ENCODE data around the gene FNIP2.
"Not testable (repeated sequence)": the region's sequence is repeated elsewhere in the genome, so short reads cannot be mapped to it uniquely, and the experiment has no call there.

Gene FNIP2

GRCh38 chr4:158929939-158930638 lies 161.3 kb downstream of the FNIP2 start:
- no peak for DNase-seq

GRCh38 chr4:158930639-158930972 lies 161.8 kb downstream of the FNIP2 start:
- no peak for DNase-seq

- no peak for DNase-seq
These were observed 164.4 kb downstream of the FNIP2 start for GRCh38 chr4:158933236-158933635.

GRCh38 chr4:158934996-158935669 lies 166.3 kb downstream of the FNIP2 start:
- no peak for DNase-seq

GRCh38 chr4:158936238-158936637 lies 167.4 kb downstream of the FNIP2 start:
- DNase-seq = no peak

GRCh38 chr4:158938220-158939044 lies 169.6 kb downstream of the FNIP2 start:
- no peak for DNase-seq

- no peak for DNase-seq
These were observed 171.4 kb downstream of the FNIP2 start for GRCh38 chr4:158940271-158940670.

- DNase-seq = no peak
These were observed 172.5 kb downstream of the FNIP2 start for GRCh38 chr4:158941321-158941720.

- DNase-seq = no peak
These were observed 173.1 kb downstream of the FNIP2 start for GRCh38 chr4:158941895-158942294.

- no peak for DNase-seq
These were observed 176.8 kb downstream of the FNIP2 start for GRCh38 chr4:158945529-158946108.

GRCh38 chr4:158946825-158947224 lies 178.0 kb downstream of the FNIP2 start:
- DNase-seq = no peak

GRCh38 chr4:158948071-158948470 lies 179.2 kb downstream of the FNIP2 start:
- DNase-seq = no peak

GRCh38 chr4:158949099-158949498 lies 180.3 kb downstream of the FNIP2 start:
- DNase-seq = no peak

- not testable (repeated sequence) for DNase-seq
These were observed 183.5 kb downstream of the FNIP2 start for GRCh38 chr4:158952221-158952774.

- not testable (repeated sequence) for DNase-seq
These were observed 187.5 kb downstream of the FNIP2 start for GRCh38 chr4:158956345-158956744.

GRCh38 chr4:158956918-158957317 lies 188.1 kb downstream of the FNIP2 start:
- not testable (repeated sequence) for DNase-seq

Data from T-helper 9 cell (primary cell).